Motor neuron (in vitro differentiated cells): ENCODE results near the gene SSTR5. TPM values are rescaled to one million over a fixed set of nuclear protein-coding genes. Genes with fewer than 3 reads are reported as not detected.

Experiments used
- ATAC-seq, 8 experiments: fragments of 200-7000 bp; cut with Tn5 transposase; replicated peaks in 6 of 8; 2 replicates each; pipeline ENCODE4 v1.8.0; 2021; ENCODE audit warnings: mild to moderate bottlenecking in 8 of 8, moderate library complexity in 8 of 8
- H3K27ac ChIP-seq, 2 donors: fragments of 250-450 bp; sonication (Bioruptor Pico); 2 replicates each; pipeline ENCODE4 v1.9.0; 2021; ENCODE audit warnings: antibody characterized with exemption in 2 of 2, mild to moderate bottlenecking in 2 of 2, moderate library complexity in 1 of 2
- H3K4me1 ChIP-seq, 2 donors: fragments of 250-450 bp; sonication (Bioruptor Pico); replicated peaks in 1 of 2; 2 replicates each; pipeline ENCODE4 v1.6.1; 2021; ENCODE audit warnings: antibody characterized with exemption in 2 of 2, mild to moderate bottlenecking in 2 of 2, moderate library complexity in 1 of 2
- H3K4me3 ChIP-seq, 5 donors: fragments of 250-450 bp; sonication (Bioruptor Pico); 2 replicates each; pipeline ENCODE4 v1.9.0; 2021; ENCODE audit warnings: antibody characterized with exemption in 5 of 5, mild to moderate bottlenecking in 5 of 5, moderate library complexity in 4 of 5
- WGBS, 10 experiments: fragments of 450-650 bp; shearing (Covaris generic); methylation state at CpG; one replicate each; pipeline ENCODE4 v1.0.0; 2022; 5-methylcytosine and 5-hydroxymethylcytosine counted together
- in situ Hi-C, 9 experiments: fragments of 400-800 bp; cut with MboI; loops; one replicate each; pipeline ENCODE4 v1.15.0; 2021; ENCODE audit warnings: low sequenced_read_pairs in 9 of 9, low pct_unique_long_range_greater_than_20kb in 2 of 9; ENCODE audit not compliant: unreplicated experiment in 9 of 9
- total RNA-seq, 8 experiments: library from RNA; unstranded; fragments of 300-600 nt; gene quantifications; 2 replicates each; pipeline versions ENCODE4 v1.2.3 to v1.2.4, GENCODE V29; 2022

The SSTR5 gene
- total RNA-seq, 8 experiments from 2014 or later, result 0.47 to 0.52 TPM; not detected in 6

DNA sequence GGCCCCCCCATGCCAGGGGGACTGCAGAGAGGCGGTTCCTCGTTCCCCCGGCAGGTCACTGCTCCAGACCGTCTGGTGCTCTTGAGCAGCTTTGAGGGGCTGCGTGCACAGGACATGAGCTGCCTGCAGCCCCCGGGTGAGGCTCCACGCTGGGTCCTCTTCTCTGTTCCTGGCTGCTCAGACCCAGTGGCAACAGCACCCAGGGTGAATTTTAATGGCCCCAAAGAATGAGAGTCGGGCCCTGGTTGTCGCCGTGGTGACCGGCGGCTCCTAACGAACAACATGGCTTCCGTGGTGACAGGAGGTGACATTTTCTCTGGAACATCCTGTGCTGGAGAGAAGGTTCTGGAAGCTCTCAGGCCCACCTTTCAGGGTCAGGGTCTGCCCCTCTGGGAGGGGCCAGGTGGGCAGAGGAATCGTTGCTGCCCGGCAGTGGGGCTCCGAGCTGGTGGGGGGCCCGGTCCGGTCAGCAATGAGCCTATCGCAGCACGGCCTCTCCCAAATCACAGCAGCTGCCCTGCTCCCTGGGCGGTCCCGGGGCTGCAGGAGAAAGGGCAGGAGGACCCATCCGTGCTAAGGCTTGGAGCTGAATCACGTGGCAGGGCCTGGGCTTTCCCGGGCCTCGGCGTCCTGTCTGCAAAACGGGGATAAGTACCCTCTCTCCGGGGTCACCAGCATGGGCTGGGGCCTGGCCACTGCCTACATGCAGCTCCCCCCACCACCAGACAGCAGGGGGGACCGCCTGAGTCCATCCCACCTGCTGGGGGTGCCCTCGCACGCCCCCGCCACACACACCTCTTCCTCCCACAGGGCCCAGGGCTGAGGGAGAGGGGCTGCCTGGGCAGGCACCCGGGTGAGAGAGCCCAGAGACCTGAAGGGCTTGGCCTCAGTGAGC is 26.9 kb downstream of the SSTR5 start:
- Histone ChIP-seq H3K4me1 (peaks cover 31 to 53% of the 10 kb centered on the region in 2 donors), H3K4me3 (no peak overlapping the region), H3K27ac (peak overlapping the region in 1 of 2 donors; percentile 64)
- in situ Hi-C loops, result no loop called here
- peak in 5 of 8 experiments; percentile 1 to 44 (median 18) for ATAC-seq
- WGBS, 10 experiments, result 0 to 70% (median 56%) methylated on average over 1 to 13 of the region's 35 CpGs; no CpG with 5 or more reads in 4 of the 10 experiments

DNA sequence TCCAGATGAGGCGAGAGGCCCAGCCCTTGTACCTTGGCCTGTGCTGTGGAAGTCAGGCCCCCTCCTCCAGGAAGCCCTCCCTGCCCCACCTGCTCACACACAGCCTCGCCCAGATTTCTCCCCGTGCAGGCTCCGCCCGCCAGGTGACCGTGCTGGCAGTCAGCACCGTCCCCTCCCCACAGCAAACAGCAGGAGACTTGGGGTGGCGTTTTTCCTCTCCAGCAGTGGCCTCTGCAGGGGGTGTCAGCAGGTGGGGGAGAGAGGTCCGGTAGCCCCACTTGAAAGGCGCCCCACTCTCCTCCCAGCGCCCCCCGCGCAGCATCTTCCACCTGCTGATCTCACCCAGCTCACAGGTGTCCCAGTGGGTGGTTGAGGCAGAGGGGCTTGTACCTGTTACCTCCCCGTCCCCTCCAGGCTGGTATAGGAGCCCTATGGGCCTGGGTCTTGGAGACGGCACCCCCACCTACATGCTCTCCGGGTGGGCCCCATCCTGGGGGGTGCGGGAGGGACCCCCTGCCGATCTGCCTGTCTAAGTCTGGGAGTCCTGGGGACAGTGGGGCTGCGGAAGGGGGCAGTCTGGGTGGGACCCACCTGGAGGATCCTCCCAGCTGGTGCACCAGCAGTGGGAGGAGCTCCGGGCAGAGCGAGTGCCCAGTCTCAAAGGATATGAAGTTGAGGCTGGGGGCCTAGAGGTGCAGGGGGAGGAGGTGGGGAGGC is 27.7 kb downstream of the SSTR5 start:
- H3K27ac ChIP-seq, result no peak overlapping the region
- peaks cover 31 to 53% of the 10 kb centered on the region in 2 donors for H3K4me1 ChIP-seq
- no CpG with 5 or more reads among the region's 21 CpGs for WGBS, 10 experiments
- ATAC-seq, result no peak
- H3K4me3 ChIP-seq, result no peak overlapping the region
- in situ Hi-C loops, result no loop called here

- Histone ChIP-seq H3K4me1 (peaks cover 31 to 50% of the 10 kb centered on the region in 2 donors), H3K27ac (no peak overlapping the region), H3K4me3 (no peak overlapping the region)
- no peak for ATAC-seq
- 15 to 80% (median 72%) methylated on average over 2 to 18 of the region's 25 CpGs; no CpG with 5 or more reads in 7 of the 10 experiments for WGBS, 10 experiments
- in situ Hi-C loops, result no loop called here
Observed at GRCh38 chr16:1101133-1101532, 28.6 kb downstream of the SSTR5 start.

DNA sequence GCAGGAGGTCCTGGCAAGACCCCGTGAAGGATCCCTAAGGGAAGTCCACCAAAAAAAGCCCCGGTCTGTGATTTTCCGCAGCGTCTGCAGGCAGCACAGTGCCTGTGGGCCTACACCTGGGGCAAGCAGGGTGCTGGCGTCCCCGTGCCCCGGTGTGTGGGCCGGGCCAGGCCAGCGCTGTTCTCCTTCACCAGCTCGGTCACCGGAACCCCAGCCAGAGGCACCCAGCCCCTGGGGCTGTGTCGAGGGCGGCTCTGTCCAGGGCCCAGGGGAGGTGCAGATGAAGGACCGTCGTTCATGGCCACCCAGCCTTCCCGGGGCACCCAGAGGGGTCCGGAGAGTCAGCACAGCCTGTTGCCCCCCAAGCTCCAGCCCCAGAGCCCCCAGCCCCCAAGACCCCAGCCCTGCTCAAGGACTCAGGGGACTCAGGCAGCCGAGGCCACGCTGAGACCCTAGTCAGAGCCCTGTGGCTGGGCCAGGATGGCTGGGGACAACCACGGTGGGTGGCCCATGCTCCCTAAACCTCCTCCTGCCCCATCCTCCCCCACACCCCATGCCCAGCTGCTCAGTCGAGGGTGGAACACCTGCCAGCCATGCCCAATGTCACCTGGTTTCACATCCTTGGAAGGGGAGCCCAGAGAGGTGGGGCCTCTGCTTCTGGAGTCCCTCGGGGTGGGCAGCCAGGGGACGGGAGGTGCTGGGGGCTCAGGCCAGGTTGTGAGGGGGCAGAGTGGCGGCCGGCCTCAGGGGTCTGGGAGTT is 29.2 kb downstream of the SSTR5 start:
- Histone ChIP-seq H3K4me3 (no peak overlapping the region), H3K4me1 (peaks cover 27 to 50% of the 10 kb centered on the region in 2 donors), H3K27ac (no peak overlapping the region)
- 0 to 77% (median 60%) methylated on average over 1 to 6 of the region's 25 CpGs; no CpG with 5 or more reads in 7 of the 10 experiments for WGBS, 10 experiments
- no peak for ATAC-seq
- in situ Hi-C loops, result no loop called here

- no peak overlapping the region for H3K27ac ChIP-seq
- no peak overlapping the region for H3K4me3 ChIP-seq
- no CpG with 5 or more reads among the region's 26 CpGs for WGBS, 10 experiments
- H3K4me1 ChIP-seq, result peaks cover 33 to 50% of the 10 kb centered on the region in 2 donors
- ATAC-seq, result no peak
- in situ Hi-C loops, result no loop called here
Observed at GRCh38 chr16:1102333-1102700, 29.8 kb downstream of the SSTR5 start.

DNA sequence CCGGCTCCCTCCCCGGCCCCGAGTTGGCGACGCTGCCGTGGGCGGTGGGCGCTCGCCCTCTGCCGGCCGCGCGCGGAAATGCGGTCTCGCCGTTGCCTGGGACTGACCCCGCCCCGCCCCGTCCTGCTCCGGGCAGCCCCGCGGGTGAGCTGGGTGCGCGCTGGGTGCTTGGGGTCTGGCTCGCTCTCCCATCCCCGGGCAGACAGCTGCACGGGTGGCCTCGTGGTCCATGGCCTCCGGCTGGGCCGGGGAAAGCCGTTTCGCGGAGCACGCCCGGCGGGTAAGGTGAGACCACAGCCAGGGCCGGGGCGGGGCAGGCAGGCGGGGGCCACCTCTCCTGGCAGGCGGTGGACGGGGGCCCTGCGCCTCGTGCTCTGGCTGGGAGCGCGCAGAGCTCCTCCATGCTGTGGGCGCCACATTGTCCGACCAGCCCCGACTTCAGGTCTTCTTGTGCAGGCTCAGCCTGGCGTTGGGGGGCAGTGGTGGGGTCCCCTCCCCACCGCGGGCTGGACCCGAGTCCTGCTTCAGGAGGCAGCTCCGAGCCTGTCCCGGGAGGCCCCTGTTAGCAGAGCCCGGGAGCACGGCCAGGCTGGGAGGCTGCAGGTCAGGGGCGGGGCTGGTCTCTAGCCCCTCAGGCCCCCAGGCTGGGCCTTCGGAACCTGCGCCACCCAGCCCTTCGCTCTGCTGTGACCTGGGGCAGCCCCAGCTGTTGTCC is 30.5 kb downstream of the SSTR5 start:
- H3K4me3 ChIP-seq, result peak overlapping the region in 4 of 5 donors; percentile 7 to 26 (median 22)
- no peak overlapping the region for H3K27ac ChIP-seq
- in situ Hi-C loops, result no loop called here
- peak; percentile 13 to 78 (median 46) for ATAC-seq
- 24 to 40% methylated on average over 1 to 6 of the region's 61 CpGs; no CpG with 5 or more reads in 8 of the 10 experiments for WGBS, 10 experiments
- H3K4me1 ChIP-seq, result peaks cover 35 to 50% of the 10 kb centered on the region in 2 donors

DNA sequence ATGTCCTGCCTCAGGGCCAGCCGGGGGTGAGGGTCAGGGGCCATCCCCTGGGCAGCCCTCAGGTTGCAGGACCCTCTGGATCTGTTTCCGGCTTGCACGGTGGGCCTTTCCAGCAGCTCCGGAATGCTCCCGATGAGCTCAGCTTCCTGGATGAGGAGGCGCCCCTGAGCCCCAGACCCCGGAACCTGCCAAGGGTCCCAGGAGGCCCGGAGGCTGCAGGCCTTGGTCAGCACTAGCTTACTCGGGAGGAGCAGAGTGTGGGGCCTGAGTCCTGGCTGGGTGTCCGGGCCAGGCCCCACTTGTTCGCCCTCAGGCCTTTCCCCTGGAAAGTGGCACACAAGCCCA is 31.1 kb downstream of the SSTR5 start:
- WGBS, 10 experiments, result 6 to 83% (median 20%) methylated on average over 1 to 3 of the region's 11 CpGs; no CpG with 5 or more reads in 7 of the 10 experiments
- Histone ChIP-seq H3K27ac (no peak overlapping the region), H3K4me3 (no peak overlapping the region), H3K4me1 (peaks cover 35 to 49% of the 10 kb centered on the region in 2 donors)
- no peak for ATAC-seq
- in situ Hi-C loops, result no loop called here

GRCh38 chr16:1105888-1106620 is 33.5 kb downstream of the SSTR5 start:
- ATAC-seq, result peak; percentile 63 to 88 (median 72)
- in situ Hi-C loops, result no loop called here
- no CpG with 5 or more reads among the region's 26 CpGs for WGBS, 10 experiments

GRCh38 chr16:1106659-1107058 is 34.1 kb downstream of the SSTR5 start:
- WGBS, 10 experiments, result 45 to 80% (median 79%) methylated on average over 1 to 7 of the region's 16 CpGs; no CpG with 5 or more reads in 5 of the 10 experiments
- no peak overlapping the region for H3K4me3 ChIP-seq
- no peak overlapping the region for H3K27ac ChIP-seq
- H3K4me1 ChIP-seq, result peaks cover 38 to 40% of the 10 kb centered on the region in 2 donors
- in situ Hi-C loops, result no loop called here
- peak in 2 of 8 experiments; percentile 1 for ATAC-seq

More at GRCh38 chr16:1105888-1106620, 33.5 kb downstream of the SSTR5 start:
- peaks cover 38 to 43% of the 10 kb centered on the region in 2 donors for H3K4me1 ChIP-seq
- H3K27ac ChIP-seq, result no peak overlapping the region
- no peak overlapping the region for H3K4me3 ChIP-seq

DNA sequence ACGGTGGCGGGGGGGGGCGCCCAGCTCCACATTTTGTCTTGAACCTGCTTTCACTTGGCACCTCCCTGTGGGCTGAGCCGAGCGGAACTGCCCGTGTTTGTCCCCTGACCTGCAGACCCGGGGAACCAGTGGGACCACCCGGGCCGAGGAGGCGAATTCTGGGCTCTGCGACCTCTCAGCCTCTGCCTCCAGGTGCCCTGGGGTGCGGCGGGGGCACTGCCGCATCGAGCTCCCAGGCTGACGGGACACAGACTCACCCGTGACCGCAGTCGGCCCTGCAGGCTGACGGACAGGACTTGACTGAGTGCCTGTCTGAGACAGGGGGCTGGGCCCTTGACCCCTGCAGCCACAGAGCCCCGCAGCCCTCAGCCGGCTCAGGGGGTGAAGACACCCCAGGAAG is 34.6 kb downstream of the SSTR5 start:
- in situ Hi-C loops, result no loop called here
- 11 to 48% methylated on average over 3 to 14 of the region's 22 CpGs; no CpG with 5 or more reads in 8 of the 10 experiments for WGBS, 10 experiments

GRCh38 chr16:1107731-1108130 is 35.2 kb downstream of the SSTR5 start:
- ATAC-seq, result peak in 1 of 8 experiments; percentile 2

More for the DNA sequence above, 34.6 kb downstream of the SSTR5 start:
- no peak overlapping the region for H3K27ac ChIP-seq
- no peak for ATAC-seq
- no peak overlapping the region for H3K4me3 ChIP-seq
- H3K4me1 ChIP-seq, result peaks cover 39 to 41% of the 10 kb centered on the region in 2 donors

More at GRCh38 chr16:1107731-1108130, 35.2 kb downstream of the SSTR5 start:
- H3K27ac ChIP-seq, result no peak overlapping the region
- peaks cover 44% of the 10 kb centered on the region in 2 donors for H3K4me1 ChIP-seq
- in situ Hi-C loops, result no loop called here
- WGBS, 10 experiments, result 93% methylated on average over 3 of the region's 12 CpGs; no CpG with 5 or more reads in 9 of the 10 experiments
- no peak overlapping the region for H3K4me3 ChIP-seq
